Activated T-cell treated with anti-CD3 and anti-CD28 coated beads, Interleukin-2, amount 50 U/mL, for 48 hours (primary cell): ENCODE measurements around the gene C5orf52.
"Not testable (repeated sequence)": the region's sequence is repeated elsewhere in the genome, so short reads cannot be mapped to it uniquely, and the experiment has no call there.

Experiments used
- DNase-seq, 2 experiments: peaks; one replicate each; pipeline ENCODE4 v3.0.0-alpha.2; 2020

The C5orf52 gene

DNA sequence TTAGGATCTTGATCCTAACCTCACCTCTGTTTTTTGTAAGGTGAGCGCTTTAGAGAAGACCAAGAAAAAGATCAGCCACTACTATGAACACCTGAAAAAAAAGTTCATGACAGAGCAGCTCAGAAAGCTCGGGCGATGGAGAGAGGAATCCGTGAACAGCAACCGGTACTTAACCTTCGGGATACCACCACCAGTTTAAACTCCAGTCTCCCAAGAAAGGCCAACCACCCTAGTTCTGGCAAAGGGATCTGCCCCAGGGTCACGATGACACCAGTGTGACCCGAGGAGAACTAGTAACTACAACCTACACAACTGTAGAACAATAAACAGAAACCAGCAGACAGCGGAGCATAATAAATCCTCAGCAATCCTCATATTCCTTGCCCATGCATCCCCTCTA is 8.5 kb downstream of the C5orf52 start:
- DNase-seq, result no peak

GRCh38 chr5:157680239-157680638 is 8.9 kb downstream of the C5orf52 start:
- no peak for DNase-seq

DNA sequence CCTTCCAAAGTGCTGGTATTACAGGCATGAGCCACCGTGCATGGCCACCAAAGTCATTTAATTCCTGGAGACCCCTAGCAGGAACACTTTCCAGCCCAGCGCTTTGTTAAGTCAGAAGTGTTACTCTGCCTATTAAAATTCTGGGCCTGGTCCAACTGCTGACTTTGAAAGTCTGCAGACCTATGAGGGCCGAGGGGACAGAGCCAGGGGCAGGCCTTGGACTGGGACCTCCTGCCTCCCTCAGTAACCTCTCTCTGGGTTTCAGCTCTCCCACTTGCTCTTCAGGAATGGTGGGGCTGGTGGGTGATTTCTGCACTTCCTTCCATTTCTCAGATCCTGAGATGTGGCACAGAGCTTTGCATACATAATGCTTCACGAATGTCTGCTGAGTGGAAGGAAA is 9.7 kb downstream of the C5orf52 start:
- no peak for DNase-seq

- DNase-seq, result no peak
Observed at GRCh38 chr5:157682257-157682656, 10.9 kb downstream of the C5orf52 start.

- DNase-seq, result not testable (repeated sequence)
Observed at GRCh38 chr5:157686276-157687197, 15.2 kb downstream of the C5orf52 start.

DNA sequence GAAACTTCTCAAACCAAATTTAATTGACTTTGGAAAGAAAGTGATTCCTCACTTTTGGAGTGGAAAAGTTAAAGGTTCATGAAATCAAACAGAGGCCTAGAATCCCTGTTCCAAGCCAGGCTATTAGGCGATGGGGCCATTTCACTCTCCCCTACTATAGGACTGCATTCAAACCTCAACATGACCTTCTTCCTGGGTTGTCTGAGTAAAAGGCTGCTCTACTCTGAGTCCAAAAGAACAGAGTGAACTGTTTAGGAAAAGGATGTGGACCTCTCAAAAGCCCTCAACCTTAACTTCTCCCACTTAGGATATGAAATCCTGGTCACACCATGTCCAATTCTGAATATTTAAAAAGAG is 15.8 kb downstream of the C5orf52 start:
- DNase-seq, result no peak

GRCh38 chr5:157689942-157690689 is 18.8 kb downstream of the C5orf52 start:
- peak; percentile 54 to 62 for DNase-seq

DNA sequence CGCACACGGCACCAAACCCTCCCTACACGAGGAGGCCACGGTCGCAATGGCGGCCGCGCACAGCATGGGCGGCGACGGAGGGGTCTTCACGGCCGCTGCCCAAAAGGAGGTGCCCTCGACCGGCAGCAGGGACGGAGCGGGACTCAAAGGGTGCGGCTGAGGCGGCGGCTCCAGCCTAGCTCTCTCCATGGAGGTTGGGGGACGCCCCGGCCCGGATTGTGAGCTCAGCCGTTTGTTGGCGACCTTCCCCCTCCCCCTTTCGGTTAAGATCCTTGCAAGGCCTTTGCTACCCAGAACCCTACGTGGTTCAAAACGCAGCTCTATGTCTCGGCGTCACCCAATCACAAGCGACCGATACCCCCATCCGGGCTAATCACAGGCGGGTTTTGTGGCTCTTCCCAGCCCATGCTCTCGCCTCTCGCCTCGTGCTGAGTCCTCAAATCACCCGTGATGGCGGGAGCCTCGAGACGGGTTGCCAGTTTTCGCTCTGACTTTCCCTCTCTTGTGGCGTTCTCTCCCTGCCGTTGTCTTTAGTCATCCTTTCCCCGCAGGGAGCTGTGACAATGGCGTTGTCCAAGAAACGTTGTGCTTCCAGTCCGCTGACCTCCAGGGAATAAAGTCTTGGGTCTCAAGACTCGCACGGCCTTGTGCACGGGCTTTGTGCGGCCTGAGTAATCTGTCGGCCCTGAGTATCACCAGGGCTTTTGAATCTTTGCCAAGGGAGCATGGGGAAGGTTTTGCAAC is 19.5 kb downstream of the C5orf52 start:
- no peak for DNase-seq

- DNase-seq, result not testable (repeated sequence)
Observed at GRCh38 chr5:157693816-157694215, 22.5 kb downstream of the C5orf52 start.

DNA sequence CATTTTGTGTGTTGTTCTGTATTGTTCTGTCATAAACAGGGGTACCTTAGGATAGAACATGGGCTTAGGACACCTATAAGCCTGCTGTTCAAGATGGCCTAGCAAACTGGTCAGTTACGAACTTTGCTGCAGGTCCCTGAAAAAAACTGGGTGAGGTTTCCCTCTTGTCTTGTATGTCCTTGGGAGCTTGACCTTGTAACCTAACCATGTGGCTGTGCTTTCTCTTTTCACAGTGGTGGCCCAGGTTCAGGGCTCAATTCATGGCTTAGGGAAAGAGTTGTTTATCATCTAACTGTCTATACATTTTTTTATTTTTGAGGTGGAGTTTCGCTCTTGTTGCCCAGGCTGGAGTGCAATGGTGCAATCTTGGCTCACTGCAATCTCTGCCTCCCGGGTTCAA is 24.8 kb downstream of the C5orf52 start:
- not testable (repeated sequence) for DNase-seq

- not testable (repeated sequence) for DNase-seq
Observed at GRCh38 chr5:157698674-157699073, 27.3 kb downstream of the C5orf52 start.

- no peak for DNase-seq
Observed at GRCh38 chr5:157703736-157704135, 32.4 kb downstream of the C5orf52 start.

- DNase-seq, result no peak
Observed at GRCh38 chr5:157708866-157709265, 37.5 kb downstream of the C5orf52 start.

DNA sequence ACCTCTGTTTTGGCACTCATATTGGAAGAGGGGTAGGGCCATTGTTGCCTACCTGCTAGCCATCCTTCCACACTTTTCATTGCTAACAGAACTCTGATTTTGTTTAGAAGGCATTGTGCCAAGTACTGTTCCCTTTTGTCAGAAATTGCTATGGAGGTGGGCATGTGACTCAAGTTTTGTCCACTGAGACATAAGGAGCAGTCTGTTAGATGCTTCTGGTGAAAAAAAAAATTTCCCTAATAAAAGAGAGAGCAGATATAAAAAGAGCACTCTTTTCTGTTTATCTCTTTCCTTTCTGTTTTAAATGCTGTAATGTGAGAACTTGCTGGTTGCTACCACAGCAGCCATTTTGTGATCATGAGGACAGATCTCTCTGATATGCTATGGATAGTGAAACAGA is 38.0 kb downstream of the C5orf52 start:
- DNase-seq, result no peak

GRCh38 chr5:157710431-157710830 is 39.1 kb downstream of the C5orf52 start:
- no peak for DNase-seq

- no peak for DNase-seq
Observed at GRCh38 chr5:157710882-157711281, 39.5 kb downstream of the C5orf52 start.

DNA sequence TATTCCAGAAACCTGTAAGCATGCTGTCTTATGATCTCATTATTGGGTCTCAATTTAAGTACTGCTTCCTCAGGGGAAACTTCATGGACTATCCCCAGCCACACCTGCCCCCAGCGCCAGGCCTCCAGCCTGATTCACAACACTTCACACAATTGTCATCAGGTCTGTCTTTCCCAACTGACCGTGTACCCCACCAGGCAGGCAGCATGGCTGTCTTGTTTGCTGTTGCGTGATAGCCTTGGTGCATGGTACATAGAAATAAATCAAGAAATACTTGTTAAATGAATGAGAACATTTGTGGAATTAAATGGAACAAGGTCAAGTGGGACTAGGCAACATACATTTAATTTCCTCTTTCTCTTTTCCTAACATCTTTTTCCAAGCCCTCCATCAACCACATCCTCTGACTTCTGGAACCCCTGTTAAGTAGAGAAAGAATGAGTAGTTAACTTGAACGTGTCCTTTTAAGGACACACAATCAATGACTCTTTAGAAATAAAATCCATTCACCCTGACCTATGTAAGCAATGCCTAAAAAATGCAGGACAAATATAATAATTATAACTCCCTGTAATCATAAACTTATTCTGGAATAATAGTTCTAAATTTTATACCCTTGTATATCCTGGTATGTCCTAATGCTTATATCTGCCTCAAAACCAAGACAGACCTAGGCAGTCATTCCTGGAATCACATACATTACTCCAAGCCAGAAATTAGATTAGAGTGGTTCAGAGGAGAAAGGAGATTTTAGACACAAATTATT is 42.7 kb downstream of the C5orf52 start:
- no peak for DNase-seq

GRCh38 chr5:157714596-157714864 is 43.2 kb downstream of the C5orf52 start:
- no peak for DNase-seq

DNA sequence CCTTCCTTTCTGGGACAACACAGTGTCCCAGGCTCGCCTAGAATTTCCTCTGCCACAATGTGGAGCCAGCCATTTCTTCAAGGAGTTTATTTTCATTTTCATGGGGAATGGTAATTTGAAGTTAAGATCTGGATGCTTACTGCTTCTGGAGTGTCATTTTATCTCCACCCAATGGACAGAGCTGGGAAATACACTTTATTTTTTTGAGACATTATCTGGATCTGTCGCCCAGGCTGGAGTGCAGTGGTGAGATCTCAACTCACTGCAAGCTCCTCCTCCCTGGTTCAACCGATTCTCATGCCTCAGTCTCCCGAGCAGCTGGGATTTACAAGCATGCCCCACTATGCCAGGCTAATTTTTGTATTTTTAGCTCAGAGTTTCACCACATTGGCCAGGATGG is 47.2 kb downstream of the C5orf52 start:
- DNase-seq, result peak in 1 of 2 experiments; percentile 26

- no peak for DNase-seq
Observed at GRCh38 chr5:157719245-157719644, 47.9 kb downstream of the C5orf52 start.

DNA sequence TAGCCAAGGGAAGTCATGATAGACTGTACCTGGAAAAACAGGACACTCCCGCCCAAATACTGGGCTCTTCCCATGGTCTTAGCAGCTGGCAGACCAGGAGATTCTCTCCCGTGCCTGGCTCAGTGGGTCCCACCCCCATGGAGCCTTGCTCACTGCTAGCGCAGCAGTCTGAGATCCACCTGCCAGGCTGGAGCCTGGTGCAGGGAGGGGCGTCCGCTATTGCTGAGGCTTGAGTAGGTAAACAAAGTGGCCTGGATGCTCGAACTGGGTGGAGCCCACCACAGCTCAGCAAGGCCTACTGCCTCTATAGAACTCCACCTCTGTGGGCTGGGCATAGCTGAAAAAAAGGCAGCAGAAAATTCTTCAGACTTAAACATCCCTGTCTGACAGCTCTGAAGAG is 49.8 kb downstream of the C5orf52 start:
- no peak for DNase-seq

DNA sequence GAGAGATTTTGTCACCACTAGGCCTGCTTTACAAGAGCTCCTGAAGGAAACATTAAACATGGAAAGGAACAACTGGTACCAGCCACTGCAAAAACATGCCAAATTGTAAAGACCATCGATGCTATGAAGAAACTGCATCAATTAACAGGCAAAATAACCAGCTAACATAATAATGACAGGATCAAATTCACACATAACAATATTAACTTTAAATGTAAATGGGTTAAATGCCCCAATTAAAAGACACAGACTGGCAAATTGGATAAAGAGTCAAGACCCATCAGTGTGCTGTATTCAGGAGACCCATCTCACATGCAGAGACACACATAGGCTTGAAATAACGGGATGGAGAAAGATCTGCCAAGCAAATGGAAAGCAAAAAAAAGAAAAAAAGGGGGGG is 51.6 kb downstream of the C5orf52 start:
- DNase-seq, result not testable (repeated sequence)

- DNase-seq, result not testable (repeated sequence)
Observed at GRCh38 chr5:157726607-157727006, 55.3 kb downstream of the C5orf52 start.
